HG02759 (cell line): ENCODE measurements around the gene HBQ1.
"Not testable (repeated sequence)": the region's sequence is repeated elsewhere in the genome, so short reads cannot be mapped to it uniquely, and the experiment has no call there.

Experiments
- ATAC-seq: cut with Tn5 transposase; IDR thresholded peaks from one replicate; pipeline ENCODE4 v1.9.1; 2021; ENCODE audit warnings: mild to moderate bottlenecking, moderate library complexity; ENCODE audit not compliant: unreplicated experiment

HBQ1 gene

DNA sequence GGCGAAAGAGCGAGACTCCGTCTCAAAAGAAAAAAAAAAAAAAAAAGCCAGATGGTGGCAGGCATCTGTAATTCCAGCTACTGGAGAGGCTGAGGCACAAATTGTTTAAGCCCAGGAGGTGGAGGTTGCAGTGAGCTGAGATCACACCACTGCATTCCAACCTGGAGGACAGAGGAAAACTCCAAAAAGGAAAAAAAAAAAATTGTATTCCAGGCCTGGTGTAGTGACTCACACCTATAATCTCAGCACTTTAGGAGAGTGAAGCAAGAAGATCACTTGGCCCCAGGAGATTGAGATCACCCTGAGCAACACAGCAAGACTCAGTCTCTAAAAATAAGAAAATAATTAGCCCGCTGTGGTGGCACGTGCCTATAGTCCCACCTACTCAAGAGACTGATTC lies 20.1 kb downstream of the HBQ1 start:
- ATAC-seq: no peak

- no peak for ATAC-seq
Observed at GRCh38 chr16:203246-203645, 23.0 kb downstream of the HBQ1 start.

DNA sequence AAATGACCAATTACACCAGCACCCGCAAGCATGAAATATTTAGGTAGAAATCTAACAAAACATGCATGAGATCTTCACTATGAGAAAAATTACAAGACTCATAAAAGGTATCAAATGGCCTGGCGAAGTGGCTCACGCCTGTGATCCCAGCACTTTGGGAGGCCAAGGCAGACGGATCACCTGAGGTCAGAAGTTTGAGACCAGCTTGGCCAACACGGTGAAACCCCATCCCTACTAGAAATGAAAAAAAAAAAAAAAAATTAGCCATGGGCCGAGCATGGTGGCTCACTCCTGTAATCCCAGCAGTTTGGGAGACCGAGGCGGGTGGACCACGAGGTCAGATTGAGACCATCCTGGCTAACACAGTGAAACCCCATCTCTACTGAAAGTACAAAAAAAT lies 23.8 kb downstream of the HBQ1 start:
- ATAC-seq: not testable (repeated sequence)

DNA sequence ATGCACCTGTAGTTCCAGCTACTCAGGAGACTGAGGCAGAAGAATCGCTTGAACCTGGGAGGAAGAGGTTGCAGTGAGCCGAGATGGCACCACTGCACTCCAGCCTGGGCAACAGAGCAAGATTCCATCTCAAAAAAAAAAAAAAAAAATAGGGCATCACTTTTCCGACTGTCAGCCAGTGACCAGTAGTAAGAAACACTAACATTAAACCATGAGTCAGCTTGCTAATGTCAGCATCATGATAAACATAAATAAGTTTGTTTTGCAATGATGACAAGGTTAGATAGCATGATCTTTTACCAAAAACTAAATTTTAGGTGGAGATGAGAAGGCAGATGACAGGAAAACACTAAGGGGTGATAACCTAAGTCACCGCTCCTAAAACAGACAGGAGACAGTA lies 29.1 kb downstream of the HBQ1 start:
- not testable (repeated sequence) for ATAC-seq

GRCh38 chr16:211631-212180 lies 31.4 kb downstream of the HBQ1 start:
- ATAC-seq: not testable (repeated sequence)

- no peak for ATAC-seq
Observed at GRCh38 chr16:212999-213398, 32.7 kb downstream of the HBQ1 start.

DNA sequence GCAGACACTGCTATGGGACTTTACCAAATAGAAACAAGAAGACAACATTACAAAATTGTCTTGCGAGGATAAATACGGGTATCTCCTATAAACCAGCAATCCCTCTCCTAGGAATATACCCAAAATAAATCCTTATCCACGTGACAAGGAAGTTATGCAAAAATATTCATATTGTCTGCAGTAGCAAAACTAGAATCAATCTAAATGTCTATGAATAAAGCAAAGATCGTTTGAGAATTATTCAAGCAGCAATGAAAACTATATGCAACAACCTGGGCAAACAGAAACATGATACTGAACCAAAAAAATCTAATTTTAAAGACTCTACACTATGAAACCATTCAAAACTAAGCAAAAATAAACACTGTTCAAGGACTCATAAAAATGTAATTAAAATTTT lies 39.8 kb downstream of the HBQ1 start:
- ATAC-seq: no peak

DNA sequence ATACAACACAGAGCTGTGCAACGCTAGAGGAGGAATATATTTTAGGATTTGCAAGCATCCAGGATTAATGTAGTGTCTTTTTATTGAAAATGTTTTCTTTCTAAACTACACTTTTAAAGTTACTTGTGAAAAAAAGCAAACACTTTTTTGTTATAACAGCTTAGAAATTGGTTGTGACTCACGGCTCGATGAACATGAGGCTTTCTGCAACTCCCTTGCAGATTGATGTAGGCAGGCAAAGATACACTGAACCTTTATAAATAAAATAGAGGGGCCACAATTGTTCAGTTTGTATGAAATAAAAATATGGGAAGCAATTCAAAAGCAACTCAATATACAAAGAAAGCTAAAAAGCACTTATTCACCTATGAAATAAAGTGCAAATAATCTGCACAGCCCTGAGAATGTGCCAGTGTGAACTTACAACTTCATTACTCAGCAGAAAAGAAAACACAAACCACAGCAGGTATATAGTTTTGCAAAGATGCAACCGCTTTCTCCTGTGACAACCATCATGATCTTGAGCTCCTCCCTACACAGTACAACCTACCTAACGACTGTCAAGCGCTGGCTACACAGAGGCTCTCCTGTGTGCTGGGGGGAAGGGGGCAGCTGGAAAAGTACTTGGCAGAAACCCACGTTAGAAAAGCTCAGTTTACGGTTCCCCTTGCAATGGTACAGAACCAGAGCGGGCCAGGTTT lies 48.0 kb downstream of the HBQ1 start:
- ATAC-seq: peak; percentile 4

DNA sequence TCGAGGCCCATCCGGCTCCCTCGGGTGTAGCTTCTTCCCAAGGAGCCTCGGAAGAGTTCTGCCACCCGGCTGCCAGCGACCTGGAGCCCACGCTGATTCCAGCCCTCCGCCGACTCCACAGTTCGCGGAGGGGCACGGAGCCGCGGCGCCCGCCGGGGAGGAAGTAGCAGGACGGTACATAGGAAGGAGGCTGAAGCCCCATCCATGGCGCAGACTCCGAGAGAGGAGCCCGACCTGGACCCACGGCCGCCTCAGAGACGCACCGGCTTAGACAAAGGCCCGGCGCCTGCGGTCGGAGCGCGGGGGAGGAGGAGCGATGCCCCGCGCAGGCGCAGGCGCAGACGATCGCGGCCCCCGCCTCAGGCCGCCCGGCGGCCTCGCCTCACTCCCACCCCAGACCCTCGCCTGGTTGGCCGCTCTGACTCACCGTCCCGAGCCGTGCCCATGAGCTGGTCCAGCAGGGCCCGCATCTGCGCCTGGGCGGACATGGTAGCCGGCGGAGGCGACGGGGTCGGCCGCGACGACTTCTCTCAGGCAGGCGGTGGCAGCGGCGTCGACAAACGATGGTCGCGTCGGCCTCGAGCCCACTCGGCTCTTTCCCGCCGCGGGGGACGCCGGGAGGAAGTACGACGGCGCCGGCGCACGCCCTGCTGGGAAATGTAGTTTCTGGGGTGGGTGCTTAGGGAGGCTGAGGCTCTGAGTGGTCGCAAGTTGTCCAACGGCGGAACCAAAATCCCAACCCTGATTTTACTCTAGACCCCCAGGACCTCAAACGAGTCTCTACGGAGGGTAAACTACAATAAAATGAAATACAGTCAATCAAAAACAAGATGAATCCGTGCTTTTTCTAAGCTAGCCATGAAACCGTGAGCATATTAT lies 48.8 kb downstream of the HBQ1 start, which contains the start of gene LUC7L:
Gene LUC7L, minus strand, starts transcription at position 598 of the 879 bp plus-strand sequence. Its CDS starts 110 bp downstream, at position 488.
- peak; percentile 92 for ATAC-seq

DNA sequence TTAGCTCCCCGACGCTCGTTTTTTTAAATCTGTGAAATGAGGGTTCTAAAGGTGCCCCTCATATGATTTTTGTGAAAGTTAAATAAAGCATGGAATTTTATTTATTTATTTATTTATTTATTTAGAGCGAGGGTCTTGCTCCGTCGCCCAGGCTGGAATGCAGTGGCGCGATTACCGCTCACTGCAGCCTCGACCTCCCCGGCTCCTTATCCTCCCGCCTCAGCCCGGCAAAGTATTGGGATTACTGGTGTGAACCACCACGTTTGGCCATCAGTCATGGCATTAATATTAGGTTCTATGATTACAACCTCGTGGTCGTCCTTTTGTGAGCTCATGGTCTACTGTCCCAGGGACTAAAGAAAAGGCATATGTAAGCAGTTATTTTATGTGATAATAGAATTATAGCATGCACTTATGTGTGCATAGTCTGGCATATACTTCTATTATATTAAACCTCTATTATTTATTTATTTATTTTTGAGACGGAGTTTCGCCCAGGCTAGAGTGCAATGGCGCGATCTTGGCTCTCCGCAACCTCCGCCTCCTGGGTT lies 49.5 kb downstream of the HBQ1 start:
- ATAC-seq: no peak

DNA sequence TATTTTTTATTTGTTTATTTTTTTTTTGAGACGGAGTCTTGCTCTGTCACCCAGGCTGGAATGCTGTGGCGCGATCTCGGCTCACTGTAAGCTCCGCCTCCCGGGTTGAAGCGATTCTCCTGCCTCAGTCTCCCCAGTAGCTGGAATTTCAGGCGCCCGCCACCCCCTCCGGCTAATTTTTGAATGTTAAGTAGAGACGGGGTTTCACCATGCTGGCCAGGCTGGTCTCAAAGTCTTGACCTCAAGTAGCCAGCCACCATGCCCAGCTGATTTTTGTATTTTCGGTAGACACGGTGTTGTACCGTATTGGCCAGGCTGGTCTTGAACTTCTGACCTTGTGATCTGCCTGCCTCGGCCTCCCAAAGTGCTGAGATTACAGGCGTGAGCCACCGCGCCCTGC lies 50.1 kb downstream of the HBQ1 start:
- not testable (repeated sequence) for ATAC-seq
